K562 (cell line): Measurements from ENCODE around the gene PRSS12. TPM values are rescaled to one million over a fixed set of nuclear protein-coding genes. Genes with fewer than 3 reads are reported as not detected.
A peak's percentile ranks its signal among the peaks of the same experiment; 100 is the strongest.

Experiments used
- ATAC-seq: fragments of 200-7000 bp; cut with Tn5 transposase; 3 replicates; pipeline ENCODE4 v1.9.1; 2020; ENCODE audit warnings: moderate library complexity
- BruUV-seq: library from RNA; stranded (reverse); fragments of 400-500 nt; replicated peaks from 2 replicates; lab custom pipeline; 2021; lab: Mats Ljungman, UMichigan
- CTCF ChIA-PET: fragments of 300-600 bp; formaldehyde crosslinking; extraction: SDS; loops from one replicate; lab custom pipeline; 2021; ENCODE audit warnings: low intra/inter-chr PET ratio; lab: Yijun Ruan, JAX
- POLR2A ChIA-PET: fragments of 300-600, 350-650 bp; sonication (Branson Sonifier 250); formaldehyde crosslinking; extraction: SDS; loops from one replicate; lab custom pipeline; 2021; ENCODE audit warnings: antibody characterized with exemption, inconsistent platforms; lab: Yijun Ruan, JAX
- DNase-seq, 4 experiments: peaks; one replicate each; pipeline versions ENCODE4 v3.0.0 to v3.0.0-alpha.2; 2011 to 2018; ENCODE audit warnings: low spot score in 3 of 4, mixed read lengths in 3 of 4; ENCODE audit errors: extremely low read depth in 1 of 4
- FAIRE-seq: peaks from 2 replicates; lab custom pipeline; 2011; peaks lifted over from hg19 to GRCh38; lab: Jason Lieb, UNC
- H2AFZ ChIP-seq: 2 replicates; pipeline ENCODE4 v1.6.0; 2011; ENCODE audit warnings: low read depth, low read length, control low read depth, inconsistent platforms
- H3K27ac ChIP-seq: fragments of 200-600 bp; 3 replicates; pipeline ENCODE4 v1.8.0; 2011; ENCODE audit warnings: low read depth, mild to moderate bottlenecking, control low read depth, inconsistent platforms, low read length, moderate library complexity, mixed read lengths; ENCODE audit errors: extremely low read depth
- H3K27me3 ChIP-seq, 2 experiments: fragments of 300-600 bp in 1 of 2; 2 replicates in 1 of 2; 3 replicates in 1 of 2; pipeline versions ENCODE4 v1.6.0 to v1.8.0; 2011; ENCODE audit warnings: inconsistent platforms in 2 of 2, low read length in 2 of 2, mild to moderate bottlenecking in 1 of 2, mixed read lengths in 1 of 2, moderate library complexity in 1 of 2; ENCODE audit not compliant: control insufficient read depth in 2 of 2, insufficient read depth in 2 of 2
- H3K36me3 ChIP-seq: fragments of 300-600 bp; 3 replicates; pipeline ENCODE4 v1.8.0; 2011; ENCODE audit warnings: mild to moderate bottlenecking, low read length, inconsistent platforms; ENCODE audit not compliant: control insufficient read depth, insufficient read depth
- H3K4me1 ChIP-seq, 2 experiments: fragments of 200-600 bp in 1 of 2; replicated peaks in 1 of 2; 2 replicates in 1 of 2; 3 replicates in 1 of 2; pipeline versions ENCODE4 v1.5.1 to v1.8.0; 2011; ENCODE audit warnings: inconsistent platforms in 2 of 2, low read length in 2 of 2, mild to moderate bottlenecking in 1 of 2, mixed read lengths in 1 of 2, moderate library complexity in 1 of 2; ENCODE audit not compliant: control insufficient read depth in 2 of 2, insufficient read depth in 2 of 2
- H3K4me2 ChIP-seq: 2 replicates; pipeline ENCODE4 v1.6.1; 2011; ENCODE audit warnings: low read length, control low read depth, inconsistent platforms, mixed read lengths; ENCODE audit not compliant: insufficient read depth
- H3K4me3 ChIP-seq: fragments of 200-600 bp; sonication (generic), shearing (Covaris generic); 2 replicates; pipeline ENCODE4 v1.5.1; 2016; ENCODE audit warnings: control low read depth, inconsistent platforms
- H3K79me2 ChIP-seq: fragments of 200-600 bp; 3 replicates; pipeline ENCODE4 v1.8.0; 2011; ENCODE audit warnings: low read length, inconsistent platforms; ENCODE audit not compliant: control insufficient read depth, insufficient read depth
- H3K9ac ChIP-seq, 2 experiments: 2 replicates each; pipeline versions ENCODE4 v1.6.0 to v1.6.1; 2011; ENCODE audit warnings: low read depth in 2 of 2, low read length in 2 of 2, control low read depth in 1 of 2, inconsistent platforms in 1 of 2, mild to moderate bottlenecking in 1 of 2, mixed read lengths in 1 of 2; ENCODE audit not compliant: insufficient read depth in 1 of 2
- H3K9me1 ChIP-seq: one replicate; pipeline ENCODE4 v1.6.0; 2011; ENCODE audit warnings: inconsistent platforms, mild to moderate bottlenecking, low read length, moderate library complexity; ENCODE audit not compliant: control insufficient read depth, insufficient read depth
- H3K9me3 ChIP-seq: replicated peaks from 2 replicates; pipeline ENCODE4 v1.5.1; 2011; ENCODE audit warnings: low read depth, low read length, inconsistent platforms; ENCODE audit not compliant: control insufficient read depth, insufficient read depth
- H4K20me1 ChIP-seq: replicated peaks from 2 replicates; pipeline ENCODE4 v1.6.1; 2011; ENCODE audit warnings: low read length, inconsistent platforms, mixed read lengths; ENCODE audit not compliant: control insufficient read depth, insufficient read depth
- ARID3A ChIP-seq: IDR thresholded peaks from 2 replicates; pipeline ENCODE4 v1.6.1; 2012; ENCODE audit warnings: low read depth, low read length, improper control_type of control experiment, borderline replicate concordance
- CREBBP ChIP-seq: IDR thresholded peaks from one replicate; pipeline ENCODE4 v1.6.1; 2012; ENCODE audit warnings: low read depth, mild to moderate bottlenecking, control low read depth, inconsistent platforms, low read length
- HDAC3 ChIP-seq: fragments of 450-650 bp; IDR thresholded peaks from 2 replicates; pipeline ENCODE4 v1.6.1; 2018; ENCODE audit warnings: borderline replicate concordance, mild to moderate bottlenecking, moderate library complexity; ENCODE audit not compliant: partially characterized antibody
- HIVEP1 ChIP-seq: fragments of 250-450 bp; sonication (Bioruptor Pico); IDR thresholded peaks from 2 replicates; pipeline ENCODE4 v1.4.0; 2020; ENCODE audit warnings: mild to moderate bottlenecking
- MXI1 ChIP-seq: IDR thresholded peaks from 2 replicates; pipeline ENCODE4 v1.6.1; 2011; ENCODE audit warnings: low read depth, mild to moderate bottlenecking, improper control_type of control experiment, low read length
- POLR2G ChIP-seq: fragments of 200-400 bp; formaldehyde crosslinking; IDR thresholded peaks from 2 replicates; pipeline ENCODE4 v1.6.1; 2017; ENCODE audit warnings: low read depth, mild to moderate bottlenecking, antibody characterized with exemption, low read length, moderate library complexity
- TBP ChIP-seq: optimal IDR thresholded peaks from 2 replicates; pipeline ENCODE3; 2011; ENCODE audit warnings: low read depth, low read length, improper control_type of control experiment
- WGBS: fragments of 100-300 bp; shearing (Covaris generic); methylation state at CpG from one replicate; pipeline ENCODE4 v1.1.6; 2016; ENCODE audit warnings: low coverage, mixed read lengths; ENCODE audit not compliant: insufficient coverage; ENCODE audit errors: missing lambda C conversion rate; 5-methylcytosine and 5-hydroxymethylcytosine counted together
- in situ Hi-C: fragments of 300-500 bp; cut with MboI; formaldehyde crosslinking; loops from 4 replicates; pipeline ENCODE4 v1.15.0; 2018; ENCODE audit warnings: inconsistent platforms, mixed read lengths
- intact Hi-C: fragments of 100-400 bp; cut with micrococcal nuclease; formaldehyde crosslinking; loops from 2 replicates; pipeline ENCODE4 v1.14.2; 2022
- polyA plus RNA-seq, 8 experiments: library from polyadenylated mRNA; depleted of rRNA in 4 of 8; stranded (reverse) in 5 of 8; unstranded in 3 of 8; fragments of >200 nt; fragmentation: Nextera tagmentation in 2 of 8; fragmentation: Illumina TruSeq in 1 of 8; extraction: Ambion mirVana in 2 of 8; extraction: Trizol in 1 of 8; gene quantifications; 2 replicates each; pipeline versions ENCODE4 v1.2.1 to v1.2.3, GENCODE V29; 2011 to 2014; ENCODE audit warnings: inconsistent platforms in 1 of 8, missing spikeins in 1 of 8
- total RNA-seq, 7 experiments: library from RNA; depleted of rRNA in 6 of 7; stranded (reverse); fragments of >200 nt in 6 of 7; fragmentation: Illumina TruSeq in 2 of 7; extraction: Trizol in 2 of 7; gene quantifications; 2 replicates each; pipeline versions ENCODE4 v1.2.1 to v1.2.3, GENCODE V29; 2011 to 2021; ENCODE audit warnings: low replicate concordance in 1 of 7
- TF ChIP-seq, protein P1 (sequence below): fragments of 250-450 bp; sonication (Bioruptor Pico); IDR thresholded peaks from 2 replicates; pipeline ENCODE4 v1.5.1; 2021; ENCODE audit warnings: mild to moderate bottlenecking
- TF ChIP-seq, protein P2 (sequence below), 2 experiments: fragments of 450-650 bp; formaldehyde crosslinking in 1 of 2; IDR thresholded peaks; 2 replicates each; pipeline versions ENCODE4 v1.4.0 to v1.6.1; 2014 to 2020; ENCODE audit warnings: mild to moderate bottlenecking in 2 of 2, borderline replicate concordance in 1 of 2, low read depth in 1 of 2

The PRSS12 gene
- total and polyA plus RNA-seq, 9 of the 15 experiments (the other 6 are each of a cell fraction or from before 2014, with no cell fraction given): 0.06 to 0.11 (median 0.09) TPM; not detected in 6

GRCh38 chr4:118271788-118272187 lies 81.0 kb downstream of the PRSS12 start (continued):
- no peak for TF ChIP-seq HDAC3
- TF ChIP-seq POLR2G: no peak
- no peak for TF ChIP-seq MXI1
- TF ChIP-seq, protein P1, sequence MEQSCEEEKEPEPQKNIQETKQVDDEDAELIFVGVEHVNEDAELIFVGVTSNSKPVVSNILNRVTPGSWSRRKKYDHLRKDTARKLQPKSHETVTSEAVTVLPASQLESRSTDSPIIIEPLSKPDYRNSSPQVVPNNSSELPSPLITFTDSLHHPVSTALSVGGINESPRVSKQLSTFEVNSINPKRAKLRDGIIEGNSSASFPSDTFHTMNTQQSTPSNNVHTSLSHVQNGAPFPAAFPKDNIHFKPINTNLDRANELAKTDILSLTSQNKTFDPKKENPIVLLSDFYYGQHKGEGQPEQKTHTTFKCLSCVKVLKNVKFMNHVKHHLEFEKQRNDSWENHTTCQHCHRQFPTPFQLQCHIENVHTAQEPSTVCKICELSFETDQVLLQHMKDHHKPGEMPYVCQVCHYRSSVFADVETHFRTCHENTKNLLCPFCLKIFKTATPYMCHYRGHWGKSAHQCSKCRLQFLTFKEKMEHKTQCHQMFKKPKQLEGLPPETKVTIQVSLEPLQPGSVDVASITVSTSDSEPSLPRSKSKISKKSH (CRISPR knock-in tag): no peak

DNA sequence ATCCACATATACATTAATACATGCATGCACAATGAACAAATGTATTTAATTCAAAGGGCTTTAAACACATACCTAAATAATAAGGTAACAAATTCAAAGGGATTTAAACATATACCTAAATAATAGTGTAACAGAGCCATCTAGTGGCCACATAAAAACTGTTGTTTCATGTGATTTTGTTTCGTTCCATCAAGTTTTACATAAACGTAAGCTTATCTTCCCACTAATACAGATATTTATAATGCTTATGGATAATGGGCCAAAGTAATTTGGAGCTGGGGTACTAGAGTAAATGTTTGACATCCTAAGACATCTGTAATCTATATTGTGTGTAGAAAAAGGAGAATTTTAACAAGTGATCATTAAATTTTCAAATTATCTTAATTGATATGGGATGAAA lies 82.3 kb downstream of the PRSS12 start:
- no TSS peak for BruUV-seq
- ChIA-PET POLR2A (no interaction called here), CTCF (interaction anchor here (0.6 kb wide), 1 partner anchor 307 kb away, joined by 3 read pairs; no protein-coding TSS in a partner anchor)
- Histone ChIP-seq H3K4me2 (no peak overlapping the region), H3K36me3 (no peaks in the 10 kb centered on the region), H3K9ac (no peak overlapping the region), H3K9me3 (no peaks in the 10 kb centered on the region), H3K27ac (no peak overlapping the region), H3K4me1 (no peaks in the 10 kb centered on the region), H3K79me2 (no peaks in the 10 kb centered on the region), H3K27me3 (no peaks in the 10 kb centered on the region), H4K20me1 (no peaks in the 10 kb centered on the region), H2AFZ (no peak overlapping the region), H3K4me3 (no peak overlapping the region), H3K9me1 (no peaks in the 10 kb centered on the region)
- in situ Hi-C loops: no loop called here
- 4% methylated on average over 2 of the region's 2 CpGs for WGBS
- peak; percentile 62; the same call in 2 of the 3 replicates for ATAC-seq
- DNase-seq: peak in 3 of 4 experiments; percentile 18 to 57 (median 20)
- intact Hi-C loops: loop anchor here (10.0 kb wide), 2 partner anchors 196 to 1916 kb away; no protein-coding TSS in a partner anchor
- FAIRE-seq: peak; percentile 76
- TF ChIP-seq HIVEP1: no peak
- TF ChIP-seq ARID3A: no peak
- no peak for TF ChIP-seq TBP
- TF ChIP-seq CREBBP: no peak
- TF ChIP-seq, protein P2, sequence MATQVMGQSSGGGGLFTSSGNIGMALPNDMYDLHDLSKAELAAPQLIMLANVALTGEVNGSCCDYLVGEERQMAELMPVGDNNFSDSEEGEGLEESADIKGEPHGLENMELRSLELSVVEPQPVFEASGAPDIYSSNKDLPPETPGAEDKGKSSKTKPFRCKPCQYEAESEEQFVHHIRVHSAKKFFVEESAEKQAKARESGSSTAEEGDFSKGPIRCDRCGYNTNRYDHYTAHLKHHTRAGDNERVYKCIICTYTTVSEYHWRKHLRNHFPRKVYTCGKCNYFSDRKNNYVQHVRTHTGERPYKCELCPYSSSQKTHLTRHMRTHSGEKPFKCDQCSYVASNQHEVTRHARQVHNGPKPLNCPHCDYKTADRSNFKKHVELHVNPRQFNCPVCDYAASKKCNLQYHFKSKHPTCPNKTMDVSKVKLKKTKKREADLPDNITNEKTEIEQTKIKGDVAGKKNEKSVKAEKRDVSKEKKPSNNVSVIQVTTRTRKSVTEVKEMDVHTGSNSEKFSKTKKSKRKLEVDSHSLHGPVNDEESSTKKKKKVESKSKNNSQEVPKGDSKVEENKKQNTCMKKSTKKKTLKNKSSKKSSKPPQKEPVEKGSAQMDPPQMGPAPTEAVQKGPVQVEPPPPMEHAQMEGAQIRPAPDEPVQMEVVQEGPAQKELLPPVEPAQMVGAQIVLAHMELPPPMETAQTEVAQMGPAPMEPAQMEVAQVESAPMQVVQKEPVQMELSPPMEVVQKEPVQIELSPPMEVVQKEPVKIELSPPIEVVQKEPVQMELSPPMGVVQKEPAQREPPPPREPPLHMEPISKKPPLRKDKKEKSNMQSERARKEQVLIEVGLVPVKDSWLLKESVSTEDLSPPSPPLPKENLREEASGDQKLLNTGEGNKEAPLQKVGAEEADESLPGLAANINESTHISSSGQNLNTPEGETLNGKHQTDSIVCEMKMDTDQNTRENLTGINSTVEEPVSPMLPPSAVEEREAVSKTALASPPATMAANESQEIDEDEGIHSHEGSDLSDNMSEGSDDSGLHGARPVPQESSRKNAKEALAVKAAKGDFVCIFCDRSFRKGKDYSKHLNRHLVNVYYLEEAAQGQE (IDR thresholded peaks at IDR 0.05; ENCODE audit: borderline replicate concordance): peak; percentile 25; the same call in 1 of the 2 replicates
- TF ChIP-seq, protein P2 (CRISPR knock-in tag; IDR thresholded peaks at IDR 0.05; ENCODE audit: low read depth): no peak
